Stomach (tissue), 4 donors: ENCODE results near the gene ANKS1A.

Experiments
- POLR2A ChIP-seq, 4 donors: fragments of 450-650 bp; IDR thresholded peaks; one replicate each; pipeline ENCODE4 v1.6.1; 2016; ENCODE audit warnings: antibody characterized with exemption in 4 of 4, control low read depth in 2 of 4, mild to moderate bottlenecking in 1 of 4, moderate library complexity in 1 of 4
- TF ChIP-seq, protein P1 (sequence below), 7 experiments: fragments of 450-650 bp in 4 of 7; fragments of 200-600 bp in 3 of 7; sonication (generic) in 3 of 7; IDR thresholded peaks; one replicate each; pipeline ENCODE4 v1.5.1; 2016 to 2019; ENCODE audit warnings: antibody characterized with exemption in 7 of 7, control low read depth in 2 of 7, mild to moderate bottlenecking in 1 of 7

DNA sequence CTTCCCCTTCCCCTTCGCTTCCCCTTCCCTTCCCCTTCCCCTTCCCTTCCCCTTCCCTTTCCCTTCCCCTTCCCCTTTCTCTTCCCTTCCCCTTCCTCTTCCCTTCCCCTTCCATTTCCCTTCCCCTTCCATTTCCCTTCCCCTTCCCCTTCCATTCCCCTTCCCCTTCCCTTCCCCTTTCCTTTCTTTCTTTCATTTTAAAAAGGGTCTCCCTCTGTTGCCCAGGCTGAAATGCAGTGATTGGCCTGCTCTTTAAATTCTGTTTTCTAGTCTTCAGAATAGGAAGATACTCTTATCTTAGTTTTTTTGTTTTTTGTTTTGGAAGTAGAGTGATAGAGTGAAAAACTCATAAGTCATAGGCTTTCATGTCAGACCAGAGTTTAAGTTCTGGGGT is 85.2 kb downstream of the ANKS1A start:
- TF ChIP-seq, protein P1, sequence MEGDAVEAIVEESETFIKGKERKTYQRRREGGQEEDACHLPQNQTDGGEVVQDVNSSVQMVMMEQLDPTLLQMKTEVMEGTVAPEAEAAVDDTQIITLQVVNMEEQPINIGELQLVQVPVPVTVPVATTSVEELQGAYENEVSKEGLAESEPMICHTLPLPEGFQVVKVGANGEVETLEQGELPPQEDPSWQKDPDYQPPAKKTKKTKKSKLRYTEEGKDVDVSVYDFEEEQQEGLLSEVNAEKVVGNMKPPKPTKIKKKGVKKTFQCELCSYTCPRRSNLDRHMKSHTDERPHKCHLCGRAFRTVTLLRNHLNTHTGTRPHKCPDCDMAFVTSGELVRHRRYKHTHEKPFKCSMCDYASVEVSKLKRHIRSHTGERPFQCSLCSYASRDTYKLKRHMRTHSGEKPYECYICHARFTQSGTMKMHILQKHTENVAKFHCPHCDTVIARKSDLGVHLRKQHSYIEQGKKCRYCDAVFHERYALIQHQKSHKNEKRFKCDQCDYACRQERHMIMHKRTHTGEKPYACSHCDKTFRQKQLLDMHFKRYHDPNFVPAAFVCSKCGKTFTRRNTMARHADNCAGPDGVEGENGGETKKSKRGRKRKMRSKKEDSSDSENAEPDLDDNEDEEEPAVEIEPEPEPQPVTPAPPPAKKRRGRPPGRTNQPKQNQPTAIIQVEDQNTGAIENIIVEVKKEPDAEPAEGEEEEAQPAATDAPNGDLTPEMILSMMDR (IDR thresholded peaks at IDR 0.05) = no peak
- TF ChIP-seq POLR2A (IDR thresholded peaks at IDR 0.05) = no peak
